22Rv1 (cell line): ENCODE results near the gene PRRX1.

Experiments used
- CTCF ChIP-seq: fragments of 450-650 bp; IDR thresholded peaks from 2 replicates; pipeline ENCODE4 v1.5.1; 2017; ENCODE audit warnings: mild to moderate bottlenecking
- ZFX ChIP-seq: fragments of 450-650 bp; IDR thresholded peaks from 2 replicates; pipeline ENCODE4 v1.6.1; 2017; ENCODE audit warnings: antibody characterized with exemption, borderline replicate concordance

DNA sequence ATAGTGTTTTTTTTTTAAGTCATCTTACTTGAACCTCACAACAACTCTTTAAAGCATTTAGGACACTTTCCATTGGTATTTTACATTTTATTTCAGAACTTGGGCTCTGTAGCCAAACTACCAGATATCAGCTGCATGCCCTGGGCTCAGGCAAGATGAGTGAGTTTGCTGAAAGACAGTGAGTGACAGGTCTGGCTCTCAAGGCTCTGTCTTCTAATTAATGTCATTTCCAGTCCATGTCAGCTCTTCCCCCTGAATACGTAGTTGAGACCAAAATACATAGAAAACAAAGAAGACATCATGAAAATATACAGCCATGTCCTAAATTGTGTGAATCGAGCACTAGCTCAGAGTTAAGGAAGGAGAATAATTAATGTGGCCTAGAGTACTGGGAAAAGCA is 39.7 kb downstream of the PRRX1 start:
- TF ChIP-seq CTCF, result no peak
- no peak for TF ChIP-seq ZFX
